HCT116 (cell line): ENCODE data around the gene LAMB2. TPM values are rescaled to one million over a fixed set of nuclear protein-coding genes. Genes with fewer than 3 reads are reported as not detected.

Source experiments
- ATAC-seq: fragments of 200-7000 bp; cut with Tn5 transposase; 2 replicates; pipeline ENCODE4 v1.9.1; 2020; ENCODE audit warnings: mild to moderate bottlenecking, moderate library complexity
- BruUV-seq: library from RNA; stranded (reverse); fragments of 400-500 nt; replicated peaks from 2 replicates; lab custom pipeline; 2021; lab: Mats Ljungman, UMichigan
- CTCF ChIA-PET: fragments of 300-600 bp; sonication (Branson Sonifier 250); formaldehyde crosslinking; loops from one replicate; lab custom pipeline; 2021; ENCODE audit warnings: antibody characterized with exemption; lab: Charles Lee
- POLR2A ChIA-PET: fragments of 300-600, 350-600 bp; sonication (Branson Sonifier 250); formaldehyde crosslinking; loops from one replicate; lab custom pipeline; 2021; ENCODE audit warnings: antibody characterized with exemption; lab: Charles Lee
- RAD21 ChIA-PET, 2 experiments: fragments of 300-600 bp; sonication (Branson Sonifier 250); formaldehyde crosslinking; loops; one replicate each; lab custom pipeline; 2023; ENCODE audit warnings: low total read pairs in 2 of 2; ENCODE audit not compliant: uncharacterized antibody in 2 of 2, unreplicated experiment in 2 of 2, low non-redundant PET in 1 of 2; lab: Charles Lee
- DNase-seq: peaks from one replicate; pipeline ENCODE4 v3.0.0-alpha.2; 2010; ENCODE audit warnings: low read depth, low spot score
- H2AFZ ChIP-seq: fragments of 200-600 bp; shearing (Covaris generic), sonication (generic); 2 replicates; pipeline ENCODE4 v1.6.1; 2017; ENCODE audit warnings: low read depth, mixed run types, mixed read lengths, antibody characterized with exemption, low read length; ENCODE audit not compliant: poor library complexity, severe bottlenecking
- H3K27ac ChIP-seq: 2 replicates; pipeline ENCODE4 v1.5.1; 2012; ENCODE audit warnings: low read depth, low read length
- H3K27me3 ChIP-seq: fragments of 200-600 bp; sonication (generic); 2 replicates; pipeline ENCODE4 v1.6.1; 2016; ENCODE audit warnings: mixed run types, low read length, mixed read lengths; ENCODE audit not compliant: insufficient read depth
- H3K36me3 ChIP-seq, 2 experiments: fragments of 200-500 bp in 1 of 2; fragments of 200-600 bp in 1 of 2; sonication (Bioruptor generic) in 1 of 2; sonication (generic) in 1 of 2; 2 replicates each; pipeline versions ENCODE4 v1.5.1 to v1.6.1; 2014 to 2016; ENCODE audit warnings: low read length in 2 of 2, inconsistent platforms in 1 of 2, mixed read lengths in 1 of 2, mixed run types in 1 of 2; ENCODE audit not compliant: insufficient read depth in 2 of 2, control insufficient read depth in 1 of 2
- H3K4me1 ChIP-seq, 2 experiments: fragments of 200-600 bp in 1 of 2; sonication (generic) in 1 of 2; 2 replicates each; pipeline versions ENCODE4 v1.5.1 to v1.6.1; 2012 to 2017; ENCODE audit warnings: low read length in 2 of 2, inconsistent platforms in 1 of 2, mild to moderate bottlenecking in 1 of 2, mixed read lengths in 1 of 2, mixed run types in 1 of 2, moderate library complexity in 1 of 2; ENCODE audit not compliant: insufficient read depth in 2 of 2, control insufficient read depth in 1 of 2
- H3K4me2 ChIP-seq: fragments of 200-600 bp; sonication (generic); 2 replicates; pipeline ENCODE4 v1.6.1; 2017; ENCODE audit warnings: mixed run types, low read length, mixed read lengths
- H3K4me3 ChIP-seq, 2 experiments: fragments of 200-600 bp in 1 of 2; sonication (generic) in 1 of 2; replicated peaks in 1 of 2; 2 replicates each; pipeline ENCODE4 v1.5.1; 2011 to 2016; ENCODE audit warnings: low read length in 2 of 2, control low read depth in 1 of 2, low read depth in 1 of 2, mild to moderate bottlenecking in 1 of 2, mixed read lengths in 1 of 2, mixed run types in 1 of 2
- H3K79me2 ChIP-seq: fragments of 200-600 bp; sonication (generic); 2 replicates; pipeline ENCODE4 v1.6.1; 2017; ENCODE audit warnings: mild to moderate bottlenecking, mixed run types, low read length, moderate library complexity, mixed read lengths; ENCODE audit not compliant: insufficient read depth
- H3K9ac ChIP-seq: fragments of 200-600 bp; sonication (generic); 2 replicates; pipeline ENCODE4 v1.6.1; 2016; ENCODE audit warnings: low read length, mixed read lengths
- H3K9me2 ChIP-seq: fragments of 200-600 bp; sonication (generic), shearing (Covaris generic); 2 replicates; pipeline ENCODE4 v1.6.1; 2017; ENCODE audit warnings: mixed run types, mild to moderate bottlenecking, moderate library complexity; ENCODE audit not compliant: insufficient read depth
- H3K9me3 ChIP-seq, 2 experiments: fragments of 200-500 bp in 1 of 2; fragments of 200-600 bp in 1 of 2; sonication (Bioruptor generic) in 1 of 2; sonication (generic) in 1 of 2; 2 replicates each; pipeline ENCODE4 v1.6.1; 2014 to 2017; ENCODE audit warnings: low read length in 2 of 2, mixed read lengths in 2 of 2, inconsistent platforms in 1 of 2, low read depth in 1 of 2, mild to moderate bottlenecking in 1 of 2, mixed run types in 1 of 2, moderate library complexity in 1 of 2; ENCODE audit not compliant: control insufficient read depth in 1 of 2, insufficient read depth in 1 of 2
- H4K20me1 ChIP-seq: fragments of 200-600 bp; sonication (generic), shearing (Covaris generic); 2 replicates; pipeline ENCODE4 v1.6.1; 2017; ENCODE audit warnings: mixed run types, mild to moderate bottlenecking, moderate library complexity; ENCODE audit not compliant: insufficient read depth
- ATF3 ChIP-seq: IDR thresholded peaks from 2 replicates; pipeline ENCODE4 v1.6.1; 2012
- CBX3 ChIP-seq: IDR thresholded peaks from 2 replicates; pipeline ENCODE4 v1.6.1; 2012; ENCODE audit warnings: low read depth
- CEBPB ChIP-seq: IDR thresholded peaks from 2 replicates; pipeline ENCODE4 v1.6.1; 2012; ENCODE audit warnings: low read depth
- CTCF ChIP-seq, 3 experiments: fragments of 200-600 bp in 1 of 3; sonication (generic) in 1 of 3; IDR thresholded peaks in 2 of 3; conservative IDR thresholded peaks in 1 of 3; 2 replicates each; pipeline ENCODE4 v1.5.1; 2012 to 2017; ENCODE audit warnings: low read depth in 2 of 3, low read length in 2 of 3, antibody characterized with exemption in 1 of 3, borderline replicate concordance in 1 of 3, control low read depth in 1 of 3, mild to moderate bottlenecking in 1 of 3, mixed read lengths in 1 of 3, mixed run types in 1 of 3, moderate library complexity in 1 of 3; ENCODE audit not compliant: insufficient read depth in 1 of 3
- EZH2 ChIP-seq: fragments of 200-600 bp; sonication (generic); IDR thresholded peaks from 2 replicates; pipeline ENCODE4 v1.6.1; 2017; ENCODE audit warnings: antibody characterized with exemption, mixed run types
- EZH2phosphoT487 ChIP-seq: fragments of 200-600 bp; IDR thresholded peaks from 2 replicates; pipeline ENCODE4 v1.6.1; 2018; ENCODE audit warnings: antibody characterized with exemption, borderline replicate concordance
- FOSL1 ChIP-seq: IDR thresholded peaks from 2 replicates; pipeline ENCODE4 v1.6.1; 2012; ENCODE audit warnings: low read depth
- JUND ChIP-seq: IDR thresholded peaks from 2 replicates; pipeline ENCODE4 v1.6.1; 2012
- MAX ChIP-seq: IDR thresholded peaks from 2 replicates; pipeline ENCODE4 v1.6.1; 2012
- POLR2A ChIP-seq: IDR thresholded peaks from 2 replicates; pipeline ENCODE4 v1.7.0; 2011; ENCODE audit warnings: borderline replicate concordance; ENCODE audit not compliant: insufficient read depth, insufficient read length; ENCODE audit errors: extremely low read depth
- REST ChIP-seq: IDR thresholded peaks from 2 replicates; pipeline ENCODE4 v1.6.1; 2012; ENCODE audit warnings: low read depth
- SIN3A ChIP-seq: IDR thresholded peaks from 2 replicates; pipeline ENCODE4 v1.6.1; 2012; ENCODE audit warnings: low read depth
- SP1 ChIP-seq: IDR thresholded peaks from 2 replicates; pipeline ENCODE4 v1.6.1; 2012; ENCODE audit warnings: low read depth
- SRF ChIP-seq: IDR thresholded peaks from 2 replicates; pipeline ENCODE4 v1.6.1; 2012; ENCODE audit warnings: low read depth
- YY1 ChIP-seq: IDR thresholded peaks from 2 replicates; pipeline ENCODE4 v1.6.1; 2011; ENCODE audit warnings: low read length, low read depth, moderate library complexity, mild to moderate bottlenecking; ENCODE audit not compliant: insufficient replicate concordance; ENCODE audit errors: extremely low read depth
- ZBTB33 ChIP-seq: IDR thresholded peaks from 2 replicates; pipeline ENCODE4 v1.6.1; 2011; ENCODE audit warnings: mild to moderate bottlenecking, low read length, moderate library complexity; ENCODE audit not compliant: insufficient replicate concordance; ENCODE audit errors: extremely low read depth
- ZFX ChIP-seq: fragments of 450-650 bp; IDR thresholded peaks from 2 replicates; pipeline ENCODE4 v1.6.1; 2017
- intact Hi-C: fragments of 100-400 bp; cut with micrococcal nuclease; formaldehyde crosslinking; loops from 2 replicates; pipeline ENCODE4 v1.10.0; 2022
- total RNA-seq: library from RNA; stranded (reverse); gene quantifications from one replicate; pipeline ENCODE4 v1.2.1, GENCODE V29; 2021; ENCODE audit not compliant: unreplicated experiment

The LAMB2 gene
- total RNA-seq, 1 experiment from 2014 or later: 213 TPM

- Histone ChIP-seq H3K4me2 (no peak overlapping the region), H4K20me1 (peaks cover 6% of the 10 kb centered on the region; the same call in 1 of the 2 replicates), H3K27ac (no peak overlapping the region), H3K79me2 (peaks cover 93% of the 10 kb centered on the region), H3K36me3 (peaks cover 36 to 46% of the 10 kb centered on the region in 2 experiments), H3K9ac (no peak overlapping the region), H2AFZ (no peak overlapping the region), H3K27me3 (no peaks in the 10 kb centered on the region), H3K4me1 (no peaks in the 10 kb centered on the region), H3K9me3 (no peaks in the 10 kb centered on the region), H3K4me3 (no peak overlapping the region), H3K9me2 (no peaks in the 10 kb centered on the region)
- peak; percentile 44; the same call in 1 of the 2 replicates for ATAC-seq
- no TSS peak for BruUV-seq
- TF ChIP-seq CTCF (IDR thresholded peaks at IDR 0.05 in 2 of 3, conservative IDR thresholded peaks at IDR 0.05 in 1 of 3; ENCODE audit: borderline replicate concordance in 1 of 3, insufficient read depth in 1 of 3, low read depth in 2 of 3, low read length in 2 of 3) (no peak), SIN3A (no peak), JUND (no peak), SP1 (no peak), ZFX (no peak), EZH2 (no peak), POLR2A (no peak), MAX (no peak), REST (no peak), FOSL1 (no peak), CEBPB (no peak), YY1 (no peak), ZBTB33 (no peak), ATF3 (no peak), SRF (no peak), CBX3 (no peak), EZH2phosphoT487 (no peak)
- intact Hi-C loops: no loop called here
- ChIA-PET POLR2A (no interaction called here), RAD21 (no interaction called here), CTCF (no interaction called here)
- no peak for DNase-seq
These were observed 56.2 kb downstream of the LAMB2 start for GRCh38 chr3:49076646-49077045.
